DMS114 treated with DMSO at 0.1 percent for 48 hours (cell line): ENCODE results near the gene RABL6.
"Not testable (repeated sequence)": the region's sequence is repeated elsewhere in the genome, so short reads cannot be mapped to it uniquely, and the experiment has no call there.

Source experiments
- DNase-seq: peaks from one replicate; lab custom pipeline; 2025; ENCODE audit not compliant: unreplicated experiment; lab: John Stamatoyannopoulos, UW

RABL6 gene

GRCh38 chr9:136774416-136775045, 33.2 kb upstream of the RABL6 start:
- DNase-seq, result no peak

- no peak for DNase-seq
Observed at GRCh38 chr9:136775191-136775590, 32.6 kb upstream of the RABL6 start.

- DNase-seq, result no peak
Observed at GRCh38 chr9:136776947-136777346, 30.8 kb upstream of the RABL6 start.

- DNase-seq, result no peak
Observed at GRCh38 chr9:136777359-136777758, 30.4 kb upstream of the RABL6 start.

GRCh38 chr9:136779808-136780207, 27.9 kb upstream of the RABL6 start:
- DNase-seq, result no peak

GRCh38 chr9:136782452-136782851, 25.3 kb upstream of the RABL6 start:
- no peak for DNase-seq

- DNase-seq, result peak; percentile 32
Observed at GRCh38 chr9:136784249-136784996, 23.3 kb upstream of the RABL6 start.

GRCh38 chr9:136784997-136785361, 22.8 kb upstream of the RABL6 start:
- no peak for DNase-seq

GRCh38 chr9:136785565-136786355, 22.0 kb upstream of the RABL6 start:
- DNase-seq, result not testable (repeated sequence)

GRCh38 chr9:136786451-136786850, 21.3 kb upstream of the RABL6 start:
- DNase-seq, result no peak

- DNase-seq, result not testable (repeated sequence)
Observed at GRCh38 chr9:136786983-136787382, 20.8 kb upstream of the RABL6 start.

- DNase-seq, result peak; percentile 31
Observed at GRCh38 chr9:136787690-136788400, 19.9 kb upstream of the RABL6 start.

GRCh38 chr9:136788644-136789522, 18.9 kb upstream of the RABL6 start:
- not testable (repeated sequence) for DNase-seq

GRCh38 chr9:136789523-136789937, 18.2 kb upstream of the RABL6 start:
- no peak for DNase-seq

GRCh38 chr9:136790640-136791515, 16.9 kb upstream of the RABL6 start, which contains the start of gene TMEM141:
Gene TMEM141, plus strand, starts transcription at chr9:136791344. Its CDS starts 27 bp downstream, at chr9:136791371.
- DNase-seq, result peak; percentile 93

- DNase-seq, result no peak
Observed at GRCh38 chr9:136791516-136792276, 16.1 kb upstream of the RABL6 start.

- no peak for DNase-seq
Observed at GRCh38 chr9:136792321-136793085, 15.2 kb upstream of the RABL6 start.
